Measurements from ENCODE around the gene OR2AG2.

OR2AG2 gene

GRCh38 chr11:6794639-6795038 is 22.9 kb upstream of the OR2AG2 start:
- FAIRE-seq: no peak
- TF ChIP-seq CTCF (IDR thresholded peaks at IDR 0.05; ENCODE audit: insufficient read depth, missing control alignments): no peak

GRCh38 chr11:6790546-6790945 is 18.8 kb upstream of the OR2AG2 start:
- TF ChIP-seq CTCF (IDR thresholded peaks at IDR 0.05; ENCODE audit: insufficient read depth, missing control alignments): no peak
- FAIRE-seq (no peak), DNase-seq (ENCODE audit: insufficient read length, low spot score) (no peak)

More at GRCh38 chr11:6794639-6795038, 22.9 kb upstream of the OR2AG2 start:
- DNase-seq (ENCODE audit: insufficient read length, low spot score): no peak

GRCh38 chr11:6782720-6783119 is 10.9 kb upstream of the OR2AG2 start, which contains the start of gene OR2AG1:
TSS of gene OR2AG1 (plus strand) at chr11:6783020. CDS start at chr11:6785038, 2,018 bp downstream.
- FAIRE-seq (no peak), DNase-seq (ENCODE audit: insufficient read length, low spot score) (no peak)
- TF ChIP-seq CTCF (IDR thresholded peaks at IDR 0.05; ENCODE audit: insufficient read depth, missing control alignments): no peak

DNA sequence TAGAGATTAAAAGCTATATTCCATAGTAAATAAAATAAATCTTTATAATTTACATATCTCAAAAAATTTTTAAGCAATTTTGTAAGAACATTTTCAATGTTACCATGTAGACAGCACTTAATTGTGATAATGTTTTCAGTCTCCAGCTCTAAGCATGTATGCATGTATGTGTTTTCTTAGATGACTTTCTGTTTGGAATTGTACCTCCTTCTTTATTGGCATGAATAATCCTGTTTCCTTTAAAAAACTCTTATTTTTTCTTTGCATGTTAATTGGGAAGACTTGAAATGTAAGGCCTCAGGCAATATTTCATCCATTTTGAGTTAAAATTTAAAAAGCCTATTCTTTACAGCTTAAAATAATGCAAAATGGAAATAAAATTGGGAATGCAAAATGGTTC is 9.1 kb upstream of the OR2AG2 start:
- TF ChIP-seq CTCF (IDR thresholded peaks at IDR 0.05; ENCODE audit: insufficient read depth, missing control alignments): no peak
- DNase-seq (ENCODE audit: insufficient read length, low spot score): no peak
- FAIRE-seq: no peak

DNA sequence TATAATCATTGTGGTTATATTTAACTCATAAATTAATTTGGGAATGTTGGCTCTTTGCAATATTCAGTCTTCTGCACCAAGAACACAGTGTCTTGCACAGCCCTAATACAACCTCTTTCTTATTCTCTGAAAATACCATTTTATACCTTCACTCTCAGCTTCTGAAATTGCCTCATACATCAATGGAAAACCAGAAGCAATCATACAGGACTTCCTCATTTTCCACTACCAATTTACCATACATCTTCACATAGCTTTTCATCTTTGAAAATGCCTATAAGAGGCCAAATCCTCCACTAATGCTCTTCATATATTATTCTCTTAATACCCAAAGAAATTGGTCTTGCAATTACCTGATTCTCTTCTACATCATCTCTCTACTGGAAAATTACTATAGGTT is 6.7 kb upstream of the OR2AG2 start:
- TF ChIP-seq CTCF (IDR thresholded peaks at IDR 0.05; ENCODE audit: insufficient read depth, missing control alignments): no peak
- no peak for FAIRE-seq
- no peak for DNase-seq (ENCODE audit: insufficient read length, low spot score)

GRCh38 chr11:6757373-6757967 is 14.3 kb downstream of the OR2AG2 start:
- FAIRE-seq: no peak
- TF ChIP-seq CTCF (IDR thresholded peaks at IDR 0.05; ENCODE audit: insufficient read depth, missing control alignments): peak; percentile 62
- no peak for DNase-seq (ENCODE audit: insufficient read length, low spot score)

GRCh38 chr11:6755953-6756347 is 15.8 kb downstream of the OR2AG2 start:
- FAIRE-seq (no peak), DNase-seq (ENCODE audit: insufficient read length, low spot score) (no peak)
- TF ChIP-seq CTCF (IDR thresholded peaks at IDR 0.05; ENCODE audit: insufficient read depth, missing control alignments): no peak

Measured in D721Med (cell line).